Activated CD8-positive, alpha-beta T cell treated with anti-CD3 and anti-CD28 coated beads for 36 hours (primary cell): ENCODE results near the gene LDLR. TPM values are rescaled to one million over a fixed set of nuclear protein-coding genes. Genes with fewer than 3 reads are reported as not detected.

ENCODE experiments used
- ATAC-seq: fragments of 200-7000 bp; cut with Tn5 transposase; one replicate; pipeline ENCODE4 v1.10.0; 2021; ENCODE audit warnings: mild to moderate bottlenecking, moderate library complexity
- CTCF ChIA-PET: fragments of 350-600 bp; sonication (Branson Sonifier 250); formaldehyde crosslinking; loops from one replicate; lab custom pipeline; 2021; ENCODE audit warnings: antibody characterized with exemption; lab: Charles Lee
- POLR2A ChIA-PET: fragments of 350-600 bp; sonication (Branson Sonifier 250); formaldehyde crosslinking; loops from one replicate; lab custom pipeline; 2021; ENCODE audit warnings: antibody characterized with exemption; lab: Charles Lee
- DNase-seq: peaks from one replicate; pipeline ENCODE4 v3.0.0-alpha.2; 2020
- H3K27ac Mint-ChIP-seq: one replicate; pipeline ENCODE4 v1.8.0; 2021; ENCODE audit warnings: mild to moderate bottlenecking, mixed read lengths
- H3K27me3 Mint-ChIP-seq: one replicate; pipeline ENCODE4 v1.8.0; 2021; ENCODE audit warnings: mixed read lengths
- H3K36me3 Mint-ChIP-seq: one replicate; pipeline ENCODE4 v1.8.0; 2021; ENCODE audit warnings: low read depth, mixed read lengths
- H3K4me1 Mint-ChIP-seq: one replicate; pipeline ENCODE4 v1.8.0; 2021; ENCODE audit warnings: low read depth, mixed read lengths
- H3K4me3 Mint-ChIP-seq: one replicate; pipeline ENCODE4 v1.8.0; 2021; ENCODE audit warnings: mild to moderate bottlenecking, moderate library complexity, mixed read lengths
- H3K9me3 Mint-ChIP-seq: one replicate; pipeline ENCODE4 v1.8.0; 2021; ENCODE audit warnings: mixed read lengths
- CTCF ChIP-seq: fragments of 200-600 bp; IDR thresholded peaks from one replicate; pipeline ENCODE4 v1.8.0; 2022; ENCODE audit warnings: antibody characterized with exemption, mild to moderate bottlenecking
- intact Hi-C: fragments of 100-400 bp; cut with micrococcal nuclease; formaldehyde crosslinking; loops from one replicate; pipeline ENCODE4 v1.10.0; 2022
- total RNA-seq, 2 experiments: library from RNA; stranded (reverse); gene quantifications; one replicate each; pipeline ENCODE4 v1.2.3, GENCODE V29; 2021

LDLR gene
- total RNA-seq, result 10 to 100 TPM; 54.7 to 56.5 TPM

GRCh38 chr19:11089254-11090013, at the start of gene LDLR:
Gene LDLR, plus strand, starts transcription at chr19:11089463. Its CDS starts 86 bp downstream, at chr19:11089549.
- Mint-ChIP-seq H3K27ac (peak within 1 kb of the TSS; percentile 98), H3K9me3 (no peaks in the 10 kb centered on the region), H3K27me3 (no peaks in the 10 kb centered on the region), H3K4me1 (peaks cover 39% of the 10 kb centered on the region), H3K36me3 (peaks cover 36% of the 10 kb centered on the region), H3K4me3 (peak within 1 kb of the TSS; percentile 92)
- intact Hi-C loops, result no loop called here
- POLR2A ChIA-PET, result interaction anchor here (0.7 to 3.8 kb wide), 17 partner anchors 10 to 217 kb away, joined by 3 to 17 read pairs (median 3); partner anchors contain the start of genes SMARCA4 and SPC24
- TF ChIP-seq CTCF, result no peak
- ATAC-seq (peak; percentile 59), DNase-seq (peak; percentile 91)
- CTCF ChIA-PET, result interaction anchor here (1.4 to 6.0 kb wide), 4 partner anchors 54 to 153 kb away, joined by 4 to 27 read pairs (median 6); no protein-coding TSS in a partner anchor

GRCh38 chr19:11041194-11041593, 48.1 kb upstream of the LDLR start:
- Mint-ChIP-seq H3K27me3 (no peaks in the 10 kb centered on the region), H3K9me3 (no peaks in the 10 kb centered on the region), H3K4me1 (no peaks in the 10 kb centered on the region), H3K4me3 (no peak overlapping the region), H3K27ac (no peak overlapping the region), H3K36me3 (peaks cover 43% of the 10 kb centered on the region)
- TF ChIP-seq CTCF, result no peak
- DNase-seq (no peak), ATAC-seq (no peak)
- ChIA-PET POLR2A (no interaction called here), CTCF (interaction anchor here (0.7 kb wide), 1 partner anchor 104 kb away, joined by 3 read pairs; no protein-coding TSS in a partner anchor)
- intact Hi-C loops, result no loop called here

- CTCF ChIA-PET, result no interaction called here
- POLR2A ChIA-PET, result interaction anchor here (0.6 kb wide), 1 partner anchor 18 kb away, joined by 3 read pairs; no protein-coding TSS in a partner anchor
- H3K27ac Mint-ChIP-seq, result no peak overlapping the region
- peaks cover 40% of the 10 kb centered on the region for H3K36me3 Mint-ChIP-seq
- intact Hi-C loops, result no loop called here
- no peaks in the 10 kb centered on the region for H3K9me3 Mint-ChIP-seq
- no peaks in the 10 kb centered on the region for H3K27me3 Mint-ChIP-seq
- ATAC-seq, result no peak
- no peak for TF ChIP-seq CTCF
- H3K4me3 Mint-ChIP-seq, result no peak overlapping the region
- H3K4me1 Mint-ChIP-seq, result peaks cover 5% of the 10 kb centered on the region
- no peak for DNase-seq
Measured at GRCh38 chr19:11041966-11042627, 47.2 kb upstream of the LDLR start.

GRCh38 chr19:11044431-11044830, 44.8 kb upstream of the LDLR start:
- CTCF ChIA-PET, result interaction anchor here (1.4 to 1.8 kb wide), 2 partner anchors 9 to 82 kb away, joined by 6 to 11 read pairs; no protein-coding TSS in a partner anchor
- peaks cover 35% of the 10 kb centered on the region for H3K36me3 Mint-ChIP-seq

More at GRCh38 chr19:11044431-11044830, 44.8 kb upstream of the LDLR start:
- intact Hi-C loops, result no loop called here
- POLR2A ChIA-PET, result no interaction called here
- TF ChIP-seq CTCF, result no peak
- no peak overlapping the region for H3K4me3 Mint-ChIP-seq
- no peaks in the 10 kb centered on the region for H3K9me3 Mint-ChIP-seq
- ATAC-seq (no peak), DNase-seq (no peak)
- H3K27me3 Mint-ChIP-seq, result no peaks in the 10 kb centered on the region
- no peak overlapping the region for H3K27ac Mint-ChIP-seq
- peaks cover 20% of the 10 kb centered on the region for H3K4me1 Mint-ChIP-seq
